Mammary epithelial cell (primary cell): ENCODE results near the gene USP40.

ENCODE experiments used
- EZH2 ChIP-seq: IDR thresholded peaks from 2 replicates; pipeline ENCODE4 v1.6.1; 2012; ENCODE audit warnings: low read length, inconsistent platforms, borderline replicate concordance
- TF ChIP-seq, protein P1 (sequence below), 2 donors: IDR thresholded peaks in 1 of 2; conservative IDR thresholded peaks in 1 of 2; 2 replicates each; pipeline ENCODE4 v1.5.1; 2011 to 2012; ENCODE audit warnings: inconsistent platforms in 2 of 2, low read length in 2 of 2, mild to moderate bottlenecking in 2 of 2, control low read depth in 1 of 2, low read depth in 1 of 2; ENCODE audit not compliant: insufficient read depth in 1 of 2; ENCODE audit errors: extremely low read depth in 1 of 2

DNA sequence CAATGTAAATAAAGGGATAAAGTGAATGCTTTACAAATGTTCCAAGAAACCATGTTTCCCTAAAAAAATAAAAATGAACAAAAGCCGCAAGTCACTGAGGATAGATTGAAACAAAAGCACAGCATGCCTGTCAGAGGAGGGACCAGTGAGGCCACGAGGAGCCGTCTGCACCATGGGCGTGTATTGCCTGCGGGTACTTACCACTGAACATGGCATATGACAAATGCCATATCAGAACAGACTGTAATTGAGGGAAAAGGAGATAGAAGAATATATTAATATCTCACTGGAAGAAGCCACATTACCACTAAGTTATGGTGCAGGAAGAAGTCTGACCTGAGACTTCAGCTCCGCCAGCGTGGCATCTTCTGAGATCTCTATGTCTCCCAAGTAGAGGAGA lies 75.8 kb downstream of the USP40 start:
- TF ChIP-seq, protein P1, sequence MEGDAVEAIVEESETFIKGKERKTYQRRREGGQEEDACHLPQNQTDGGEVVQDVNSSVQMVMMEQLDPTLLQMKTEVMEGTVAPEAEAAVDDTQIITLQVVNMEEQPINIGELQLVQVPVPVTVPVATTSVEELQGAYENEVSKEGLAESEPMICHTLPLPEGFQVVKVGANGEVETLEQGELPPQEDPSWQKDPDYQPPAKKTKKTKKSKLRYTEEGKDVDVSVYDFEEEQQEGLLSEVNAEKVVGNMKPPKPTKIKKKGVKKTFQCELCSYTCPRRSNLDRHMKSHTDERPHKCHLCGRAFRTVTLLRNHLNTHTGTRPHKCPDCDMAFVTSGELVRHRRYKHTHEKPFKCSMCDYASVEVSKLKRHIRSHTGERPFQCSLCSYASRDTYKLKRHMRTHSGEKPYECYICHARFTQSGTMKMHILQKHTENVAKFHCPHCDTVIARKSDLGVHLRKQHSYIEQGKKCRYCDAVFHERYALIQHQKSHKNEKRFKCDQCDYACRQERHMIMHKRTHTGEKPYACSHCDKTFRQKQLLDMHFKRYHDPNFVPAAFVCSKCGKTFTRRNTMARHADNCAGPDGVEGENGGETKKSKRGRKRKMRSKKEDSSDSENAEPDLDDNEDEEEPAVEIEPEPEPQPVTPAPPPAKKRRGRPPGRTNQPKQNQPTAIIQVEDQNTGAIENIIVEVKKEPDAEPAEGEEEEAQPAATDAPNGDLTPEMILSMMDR (conservative IDR thresholded peaks at IDR 0.05 in 1 of 2, IDR thresholded peaks at IDR 0.05 in 1 of 2; ENCODE audit: extremely low read depth in 1 of 2, insufficient read depth in 1 of 2, low read depth in 1 of 2, low read length in 2 of 2): no peak
- TF ChIP-seq EZH2: no peak
